Activated CD8-positive, alpha-beta memory T cell treated with anti-CD3 and anti-CD28 coated beads for 4 hours (primary cell): ENCODE measurements around the gene TMEM145.
"Not testable (repeated sequence)": the region's sequence is repeated elsewhere in the genome, so short reads cannot be mapped to it uniquely, and the experiment has no call there.

Source experiments
- DNase-seq, 2 donors: peaks; one replicate each; pipeline ENCODE4 v3.0.0-alpha.2; 2020; ENCODE audit warnings: low read depth in 2 of 2

TMEM145 gene

GRCh38 chr19:42313840-42314755 is 989 bp downstream of the TMEM145 start:
- DNase-seq: no peak

GRCh38 chr19:42315024-42315423 is 1.9 kb downstream of the TMEM145 start:
- DNase-seq: no peak

GRCh38 chr19:42316223-42317211 is 3.4 kb downstream of the TMEM145 start:
- no peak for DNase-seq

- no peak for DNase-seq
Observed at GRCh38 chr19:42317535-42317934, 4.4 kb downstream of the TMEM145 start.

- DNase-seq: no peak
Observed at GRCh38 chr19:42322305-42322704, 9.2 kb downstream of the TMEM145 start.

GRCh38 chr19:42323473-42323851 is 10.4 kb downstream of the TMEM145 start:
- no peak for DNase-seq

- DNase-seq: no peak
Observed at GRCh38 chr19:42323852-42324654, 10.9 kb downstream of the TMEM145 start.

- no peak for DNase-seq
Observed at GRCh38 chr19:42324655-42325307, 11.7 kb downstream of the TMEM145 start.

GRCh38 chr19:42325308-42325895 is 12.3 kb downstream of the TMEM145 start, which contains the start of gene MEGF8:
TSS of gene MEGF8 (plus strand) at chr19:42325635. CDS start at chr19:42326244, 609 bp downstream.
- peak; percentile 97 to 98 for DNase-seq

GRCh38 chr19:42325896-42326771 is 13.0 kb downstream of the TMEM145 start:
- DNase-seq: no peak

- DNase-seq: no peak
Observed at GRCh38 chr19:42326969-42327368, 13.9 kb downstream of the TMEM145 start.

GRCh38 chr19:42327381-42327780 is 14.3 kb downstream of the TMEM145 start:
- DNase-seq: no peak

- DNase-seq: no peak
Observed at GRCh38 chr19:42328106-42328505, 15.0 kb downstream of the TMEM145 start.

- no peak for DNase-seq
Observed at GRCh38 chr19:42328854-42329253, 15.7 kb downstream of the TMEM145 start.

- DNase-seq: no peak
Observed at GRCh38 chr19:42330241-42330711, 17.2 kb downstream of the TMEM145 start.

- DNase-seq: not testable (repeated sequence)
Observed at GRCh38 chr19:42331333-42331732, 18.2 kb downstream of the TMEM145 start.

GRCh38 chr19:42332059-42332458 is 18.9 kb downstream of the TMEM145 start:
- DNase-seq: no peak

- DNase-seq: no peak
Observed at GRCh38 chr19:42333018-42333417, 19.9 kb downstream of the TMEM145 start.

GRCh38 chr19:42333975-42334696 is 21.0 kb downstream of the TMEM145 start:
- no peak for DNase-seq
